Endothelial cell of umbilical vein (primary cell): ENCODE data around the gene PRPF19. TPM values are rescaled to one million over a fixed set of nuclear protein-coding genes. Genes with fewer than 3 reads are reported as not detected.

Experiments
- BruUV-seq: library from RNA; stranded (reverse); fragments of 400-500 nt; replicated peaks from 2 replicates; lab custom pipeline; 2021; lab: Mats Ljungman, UMichigan
- CTCF ChIA-PET: fragments of 300-600, 350-600 bp; sonication (Branson Sonifier 250); formaldehyde crosslinking; loops from one replicate; lab custom pipeline; 2021; ENCODE audit warnings: antibody characterized with exemption, inconsistent platforms; lab: Charles Lee
- POLR2A ChIA-PET: fragments of 300-600, 350-600 bp; sonication (Branson Sonifier 250); formaldehyde crosslinking; loops from one replicate; lab custom pipeline; 2021; ENCODE audit warnings: antibody characterized with exemption, inconsistent platforms; lab: Charles Lee
- DNase-seq: peaks from one replicate; pipeline ENCODE4 v3.0.0-alpha.2; 2011; ENCODE audit warnings: low read depth, low spot score
- FAIRE-seq: peaks from 2 replicates; lab custom pipeline; 2011; peaks lifted over from hg19 to GRCh38; lab: Jason Lieb, UNC
- H2AFZ ChIP-seq: 2 replicates; pipeline ENCODE4 v1.6.0; 2012; ENCODE audit warnings: low read depth, low read length, control low read depth, inconsistent platforms
- H3K27ac ChIP-seq: 2 replicates; pipeline ENCODE4 v1.5.1; 2011; ENCODE audit warnings: low read depth, mild to moderate bottlenecking, control low read depth, low read length, moderate library complexity; ENCODE audit not compliant: insufficient read depth
- H3K27me3 ChIP-seq, 2 experiments: 2 replicates each; pipeline versions ENCODE4 v1.6.0 to v1.6.1; 2011; ENCODE audit warnings: low read length in 2 of 2, mixed read lengths in 1 of 2; ENCODE audit not compliant: control insufficient read depth in 2 of 2, insufficient read depth in 2 of 2
- H3K36me3 ChIP-seq, 2 experiments: 2 replicates in 1 of 2; 3 replicates in 1 of 2; pipeline ENCODE4 v1.5.1; 2011; ENCODE audit warnings: low read length in 2 of 2, mild to moderate bottlenecking in 1 of 2, moderate library complexity in 1 of 2; ENCODE audit not compliant: control insufficient read depth in 2 of 2, insufficient read depth in 2 of 2; ENCODE audit errors: extremely low read depth in 1 of 2
- H3K4me1 ChIP-seq: 3 replicates; pipeline ENCODE4 v1.5.1; 2011; ENCODE audit warnings: mild to moderate bottlenecking, low read length; ENCODE audit not compliant: control insufficient read depth, insufficient read depth; ENCODE audit errors: extremely low read depth
- H3K4me2 ChIP-seq: 2 replicates; pipeline ENCODE4 v1.6.1; 2011; ENCODE audit warnings: low read length, control low read depth, mixed read lengths; ENCODE audit not compliant: insufficient read depth
- H3K4me3 ChIP-seq, 3 experiments: fragments of 200-600 bp in 1 of 3; sonication (generic), shearing (Covaris generic) in 1 of 3; replicated peaks in 1 of 3; 2 replicates each; pipeline ENCODE4 v1.5.1; 2011 to 2016; ENCODE audit warnings: control low read depth in 3 of 3, low read length in 3 of 3, mild to moderate bottlenecking in 2 of 3, inconsistent platforms in 1 of 3, low read depth in 1 of 3, moderate library complexity in 1 of 3; ENCODE audit not compliant: insufficient read depth in 1 of 3
- H3K79me2 ChIP-seq: 2 replicates; pipeline ENCODE4 v1.6.0; 2012; ENCODE audit warnings: low read length, inconsistent platforms; ENCODE audit not compliant: control insufficient read depth, insufficient read depth
- H3K9ac ChIP-seq: replicated peaks from 2 replicates; pipeline ENCODE3; 2011; ENCODE audit warnings: low read length, control low read depth; ENCODE audit not compliant: insufficient read depth; ENCODE audit errors: extremely low read depth
- H3K9me1 ChIP-seq: replicated peaks from 3 replicates; pipeline ENCODE4 v1.6.0; 2011; ENCODE audit warnings: mild to moderate bottlenecking, low read length; ENCODE audit not compliant: control insufficient read depth, insufficient read depth; ENCODE audit errors: extremely low read depth
- H3K9me3 ChIP-seq: replicated peaks from 2 replicates; pipeline ENCODE4 v1.5.1; 2012; ENCODE audit warnings: low read length, inconsistent platforms; ENCODE audit not compliant: control insufficient read depth, insufficient read depth
- H4K20me1 ChIP-seq: replicated peaks from 2 replicates; pipeline ENCODE3; 2011; ENCODE audit warnings: mild to moderate bottlenecking, low read length; ENCODE audit not compliant: control insufficient read depth, insufficient read depth; ENCODE audit errors: extremely low read depth
- EZH2 ChIP-seq: IDR thresholded peaks from 2 replicates; pipeline ENCODE4 v1.6.1; 2012; ENCODE audit warnings: borderline replicate concordance, low read depth, mild to moderate bottlenecking, moderate library complexity, low read length, inconsistent platforms; ENCODE audit not compliant: severe bottlenecking
- FOS ChIP-seq: IDR thresholded peaks from 2 replicates; pipeline ENCODE4 v1.6.1; 2011; ENCODE audit warnings: mild to moderate bottlenecking, low read length, moderate library complexity, borderline replicate concordance; ENCODE audit not compliant: insufficient read depth
- JUN ChIP-seq: IDR thresholded peaks from 2 replicates; pipeline ENCODE4 v1.6.1; 2011; ENCODE audit warnings: borderline replicate concordance, low read depth; ENCODE audit not compliant: insufficient read length, insufficient read depth
- MAX ChIP-seq: IDR thresholded peaks from 2 replicates; pipeline ENCODE4 v1.6.1; 2011; ENCODE audit not compliant: insufficient read depth, insufficient read length
- MYC ChIP-seq: IDR thresholded peaks from one replicate; pipeline ENCODE4 v1.6.1; 2011; ENCODE audit warnings: mild to moderate bottlenecking, low read depth, low read length
- POLR2AphosphoS5 ChIP-seq: IDR thresholded peaks from 2 replicates; pipeline ENCODE4 v1.6.1; 2012; ENCODE audit warnings: low read depth, mild to moderate bottlenecking, control low read depth, low read length, moderate library complexity; ENCODE audit not compliant: insufficient read depth
- dilution Hi-C: fragments of 300-500 bp; cut with MboI; formaldehyde crosslinking; loops from one replicate; pipeline ENCODE4 v1.15.0; 2019; ENCODE audit warnings: low sequenced_read_pairs; ENCODE audit not compliant: extremely low pct_ligation_motif_present
- intact Hi-C: fragments of 100-400 bp; cut with micrococcal nuclease; formaldehyde crosslinking; loops from one replicate; pipeline ENCODE4 v1.10.0; 2022
- polyA plus RNA-seq, 4 experiments: library from polyadenylated mRNA; depleted of rRNA in 3 of 4; stranded (reverse) in 3 of 4; unstranded in 1 of 4; fragments of >200 nt; gene quantifications; 2 replicates each; pipeline versions ENCODE4 v1.2.1 to v1.2.3, GENCODE V29; 2011 to 2012; ENCODE audit warnings: missing spikeins in 1 of 4
- total RNA-seq: library from RNA; stranded (reverse); gene quantifications from 2 replicates; pipeline ENCODE4 v1.2.3, GENCODE V29; 2021

The PRPF19 gene
- total and polyA plus RNA-seq, 2 donors (not counting 3 experiments of a cell fraction or from before 2014, with no cell fraction given) = 97.1 to 126 TPM

DNA sequence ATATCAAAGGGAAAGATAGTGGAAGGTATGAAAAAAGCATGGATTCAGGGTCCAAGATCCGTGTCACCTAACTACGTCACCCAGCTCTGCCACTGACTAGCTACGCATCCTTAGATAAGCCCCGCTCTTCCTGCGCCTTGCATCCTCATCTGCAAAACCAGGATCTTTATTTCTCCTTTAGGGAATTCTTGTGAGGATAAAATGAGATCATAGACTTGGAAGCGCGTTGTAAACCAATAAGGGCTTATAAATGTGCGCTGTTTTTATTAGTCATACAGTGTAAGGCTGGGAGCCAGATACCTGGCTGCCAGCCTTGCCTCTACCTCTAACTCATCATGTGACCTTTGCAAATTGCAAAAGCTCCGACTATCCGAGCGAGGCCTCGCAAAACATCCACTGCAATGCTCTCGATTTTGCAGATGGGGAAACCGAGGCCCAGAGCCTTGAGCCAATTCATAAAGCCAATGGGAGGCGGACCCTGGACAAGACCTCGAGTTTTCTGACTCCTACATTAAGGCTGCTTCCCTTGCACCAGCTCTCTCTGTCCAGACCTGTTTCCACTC lies 753 bp downstream of the PRPF19 start:
- Histone ChIP-seq H3K36me3 (peaks cover 14 to 25% of the 10 kb centered on the region in 2 experiments), H3K4me1 (peaks cover 20% of the 10 kb centered on the region), H3K4me3 (peak overlapping the region; percentile 77 to 89 (median 84)), H3K9me1 (no peaks in the 10 kb centered on the region), H3K9me3 (no peaks in the 10 kb centered on the region), H4K20me1 (no peaks in the 10 kb centered on the region), H3K27me3 (peaks cover 0 to 6% of the 10 kb centered on the region in 2 experiments), H2AFZ (no peak overlapping the region), H3K79me2 (peaks cover 41% of the 10 kb centered on the region), H3K27ac (peak overlapping the region; percentile 86), H3K9ac (peak overlapping the region; percentile 93), H3K4me2 (peak overlapping the region; percentile 81)
- BruUV-seq = no TSS peak
- TF ChIP-seq JUN (peak; percentile 17), POLR2AphosphoS5 (no peak)
- POLR2A ChIA-PET = interaction anchor here (0.7 kb wide), 1 partner anchor 18 kb away, joined by 3 read pairs; no protein-coding TSS in a partner anchor
- FAIRE-seq (peak; percentile 77), DNase-seq (peak; percentile 59)
- CTCF ChIA-PET = interaction anchor here (0.8 to 13.1 kb wide), 6 partner anchors 8 to 268 kb away, joined by 3 to 300 read pairs (median 4); partner anchors contain the start of gene TMEM109
- intact Hi-C loops (loop anchor here (1.0 kb wide), 2 partner anchors 9 to 32 kb away; partner anchors contain the start of gene TMEM109), dilution Hi-C loops (no loop called here)

DNA sequence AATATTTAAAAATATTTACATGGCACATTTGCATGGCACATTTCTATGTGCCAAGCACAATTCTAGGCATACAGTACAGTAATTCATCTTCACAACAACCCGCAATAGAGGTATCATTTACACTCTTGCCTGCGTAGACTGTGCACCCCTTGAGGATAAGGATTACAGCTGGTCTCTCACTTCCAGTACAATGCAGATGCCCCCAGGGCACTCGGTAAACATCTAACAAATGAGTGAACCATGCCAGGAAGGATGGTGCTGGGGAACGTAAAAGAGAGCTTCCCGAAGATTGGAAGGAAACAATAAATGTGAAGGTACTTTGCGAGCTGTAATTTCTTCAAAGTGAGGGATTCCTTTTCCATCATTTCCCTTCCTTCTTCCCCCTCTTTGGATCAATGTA lies 1.3 kb downstream of the PRPF19 start:
- peak overlapping the region; percentile 86 for H3K27ac ChIP-seq
- H3K9me3 ChIP-seq = no peaks in the 10 kb centered on the region
- TF ChIP-seq POLR2AphosphoS5 (no peak), MYC (no peak), EZH2 (no peak), FOS (no peak), JUN (no peak), MAX (no peak)
- ChIA-PET POLR2A (no interaction called here), CTCF (interaction anchor here (0.8 to 13.1 kb wide), 5 partner anchors 9 to 130 kb away, joined by 3 to 300 read pairs (median 4); partner anchors contain the start of gene TMEM109)
- H3K36me3 ChIP-seq = peaks cover 15 to 28% of the 10 kb centered on the region in 2 experiments
- H3K27me3 ChIP-seq = peaks cover 0 to 6% of the 10 kb centered on the region in 2 experiments
- DNase-seq = no peak
- BruUV-seq = TSS peak; percentile 40
- intact Hi-C loops = no loop called here
- no peaks in the 10 kb centered on the region for H3K9me1 ChIP-seq
- H3K79me2 ChIP-seq = peaks cover 41% of the 10 kb centered on the region
- H2AFZ ChIP-seq = no peak overlapping the region
- peak overlapping the region; percentile 93 for H3K9ac ChIP-seq
- H4K20me1 ChIP-seq = no peaks in the 10 kb centered on the region
- FAIRE-seq = no peak
- H3K4me3 ChIP-seq = peak overlapping the region in 2 of 3 experiments; percentile 77 to 84
- H3K4me2 ChIP-seq = peak overlapping the region; percentile 81
- dilution Hi-C loops = no loop called here
- peaks cover 20% of the 10 kb centered on the region for H3K4me1 ChIP-seq
